Endothelial cell (in vitro differentiated cells): Measurements from ENCODE around the gene ANKRD27. TPM values are rescaled to one million over a fixed set of nuclear protein-coding genes. Genes with fewer than 3 reads are reported as not detected.
A peak's percentile ranks its signal among the peaks of the same experiment; 100 is the strongest.

Experiments
- DNase-seq: peaks from one replicate; pipeline ENCODE4 v3.0.0; 2021; ENCODE audit warnings: low spot score
- H3K27ac Mint-ChIP-seq: one replicate; pipeline ENCODE4 v1.8.0; 2021; ENCODE audit warnings: mixed read lengths, inconsistent platforms; ENCODE audit not compliant: unreplicated experiment
- H3K27me3 Mint-ChIP-seq: one replicate; pipeline ENCODE4 v1.8.0; 2021; ENCODE audit warnings: mild to moderate bottlenecking, moderate library complexity, mixed read lengths, inconsistent platforms; ENCODE audit not compliant: unreplicated experiment
- H3K36me3 Mint-ChIP-seq: one replicate; pipeline ENCODE4 v1.8.0; 2021; ENCODE audit warnings: mild to moderate bottlenecking, low read depth, mixed read lengths, inconsistent platforms; ENCODE audit not compliant: unreplicated experiment
- H3K4me1 Mint-ChIP-seq: one replicate; pipeline ENCODE4 v1.8.0; 2021; ENCODE audit warnings: mild to moderate bottlenecking, mixed read lengths, inconsistent platforms; ENCODE audit not compliant: unreplicated experiment
- H3K4me3 Mint-ChIP-seq: one replicate; pipeline ENCODE4 v1.8.0; 2021; ENCODE audit warnings: mild to moderate bottlenecking, mixed read lengths, inconsistent platforms; ENCODE audit not compliant: unreplicated experiment
- H3K9me3 Mint-ChIP-seq: one replicate; pipeline ENCODE4 v1.8.0; 2021; ENCODE audit warnings: mixed read lengths, inconsistent platforms; ENCODE audit not compliant: unreplicated experiment
- CTCF ChIP-seq: fragments of 200-600 bp; sonication (generic); IDR thresholded peaks from one replicate; pipeline ENCODE4 v1.5.0; 2021; ENCODE audit warnings: antibody characterized with exemption; ENCODE audit not compliant: unreplicated experiment
- total RNA-seq: library from RNA; stranded (reverse); fragmentation: NEBNext Ultra II Directional; extraction: Animal tissue kit (Norgen Biotek cat#: 25700); gene quantifications from one replicate; pipeline ENCODE4 v1.2.1, GENCODE V29; 2021; ENCODE audit not compliant: unreplicated experiment

ANKRD27 gene
- total RNA-seq, 1 donor from 2014 or later: 20.8 TPM

GRCh38 chr19:32676186-32676894, 1.4 kb upstream of the ANKRD27 start:
- DNase-seq: peak; percentile 20
- H3K27ac Mint-ChIP-seq: no peak overlapping the region
- H3K36me3 Mint-ChIP-seq: no peaks in the 10 kb centered on the region
- H3K4me3 Mint-ChIP-seq: no peak overlapping the region
- TF ChIP-seq CTCF: no peak
- H3K27me3 Mint-ChIP-seq: peaks cover 16% of the 10 kb centered on the region
- H3K4me1 Mint-ChIP-seq: peaks cover 15% of the 10 kb centered on the region
- H3K9me3 Mint-ChIP-seq: no peaks in the 10 kb centered on the region

- H3K4me1 Mint-ChIP-seq: peaks cover 15% of the 10 kb centered on the region
- peaks cover 16% of the 10 kb centered on the region for H3K27me3 Mint-ChIP-seq
- H3K27ac Mint-ChIP-seq: no peak within 1 kb of the TSS
- TF ChIP-seq CTCF: no peak
- peak; percentile 57 for DNase-seq
- no peaks in the 10 kb centered on the region for H3K9me3 Mint-ChIP-seq
- H3K4me3 Mint-ChIP-seq: peak within 1 kb of the TSS; percentile 86
- H3K36me3 Mint-ChIP-seq: no peaks in the 10 kb centered on the region
Observed at GRCh38 chr19:32675720-32676185, 773 bp upstream of the ANKRD27 start, which contains the start of gene RGS9BP. Gene RGS9BP (plus strand): TSS chr19:32675848. CDS start chr19:32676264, 416 bp downstream.

DNA sequence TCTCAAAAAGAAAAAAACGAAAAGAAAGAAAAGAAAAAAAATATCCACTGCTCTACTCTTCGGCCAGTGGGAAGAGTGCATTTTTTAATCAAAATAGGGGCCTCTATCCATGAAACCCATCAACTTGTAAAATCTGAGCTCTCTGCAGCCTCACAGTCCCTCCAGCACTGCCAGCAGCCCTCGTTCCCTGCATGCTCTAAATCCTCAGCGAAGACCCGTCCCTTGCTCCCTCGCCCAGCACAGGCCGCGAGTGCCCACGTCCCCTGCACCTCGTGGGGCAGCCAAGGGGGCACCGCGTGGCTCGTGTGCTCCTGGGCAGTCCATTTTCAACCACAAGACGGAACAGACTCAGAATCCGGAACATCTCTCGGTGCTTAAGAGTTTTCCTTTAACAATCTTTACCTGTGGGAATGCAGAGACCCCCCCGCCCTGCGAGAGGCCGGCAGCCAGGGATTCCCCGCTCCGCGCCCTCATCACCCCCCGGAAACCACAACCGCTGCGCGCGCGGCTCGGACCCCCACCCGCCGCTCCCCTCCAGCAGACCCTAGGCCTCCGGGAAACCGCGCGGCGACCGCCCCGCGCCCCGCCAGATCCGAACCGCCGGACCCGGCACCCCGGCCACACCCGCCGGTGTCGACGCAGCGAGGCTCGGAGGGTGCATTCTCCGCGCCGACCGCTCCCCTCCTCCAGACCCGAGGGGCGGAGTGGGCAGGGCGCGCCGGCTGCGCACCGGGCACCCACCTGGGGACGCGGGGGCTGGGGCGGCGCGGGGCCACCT, 638 bp downstream of the ANKRD27 start:
- peak; percentile 7 for DNase-seq
- no peaks in the 10 kb centered on the region for H3K9me3 Mint-ChIP-seq
- peak overlapping the region; percentile 98 for H3K4me3 Mint-ChIP-seq
- H3K36me3 Mint-ChIP-seq: no peaks in the 10 kb centered on the region
- TF ChIP-seq CTCF: no peak
- H3K4me1 Mint-ChIP-seq: peaks cover 15% of the 10 kb centered on the region
- no peak overlapping the region for H3K27ac Mint-ChIP-seq
- H3K27me3 Mint-ChIP-seq: peaks cover 19% of the 10 kb centered on the region

DNA sequence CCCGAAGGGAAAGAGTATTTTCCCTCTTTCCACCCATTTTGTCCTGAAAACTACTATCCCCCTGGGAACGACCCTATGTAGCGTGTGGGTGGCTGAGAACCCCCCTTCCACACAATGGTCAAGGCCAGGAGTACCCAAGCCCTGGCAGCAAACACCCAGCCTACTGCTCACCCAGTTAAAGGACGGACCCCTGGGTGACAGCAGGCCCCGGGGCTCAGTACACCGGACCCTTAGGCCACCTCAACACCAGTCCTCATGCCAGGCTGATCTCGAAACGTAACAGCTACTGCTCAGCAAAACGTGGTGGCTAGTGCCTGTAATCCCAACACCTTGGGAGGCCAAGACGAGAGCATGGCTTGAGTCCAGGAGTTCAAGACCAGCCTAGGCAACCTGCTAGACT, 1.4 kb downstream of the ANKRD27 start:
- peaks cover 15% of the 10 kb centered on the region for H3K4me1 Mint-ChIP-seq
- no peak for TF ChIP-seq CTCF
- H3K27me3 Mint-ChIP-seq: peaks cover 19% of the 10 kb centered on the region
- H3K9me3 Mint-ChIP-seq: no peaks in the 10 kb centered on the region
- no peak overlapping the region for H3K27ac Mint-ChIP-seq
- DNase-seq: no peak
- H3K4me3 Mint-ChIP-seq: peak overlapping the region; percentile 3
- H3K36me3 Mint-ChIP-seq: no peaks in the 10 kb centered on the region

DNA sequence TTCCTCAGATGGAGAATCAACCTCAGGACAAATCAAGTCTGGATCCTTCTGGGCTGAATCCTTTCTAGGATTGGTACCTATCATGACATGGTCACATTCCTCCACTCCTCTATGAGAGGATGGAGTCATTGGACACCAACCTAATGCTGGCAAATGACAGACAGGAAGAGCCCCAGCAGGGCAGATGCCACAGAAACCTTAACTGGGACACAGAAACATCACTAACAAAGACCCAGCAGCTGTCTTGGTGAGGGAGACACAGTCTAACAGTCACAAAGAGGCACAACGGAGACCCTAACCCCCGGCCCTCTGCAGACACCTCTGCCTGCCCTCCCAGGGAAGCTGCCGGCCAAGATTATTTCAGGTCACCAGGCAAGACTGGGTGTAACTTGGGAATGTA, 2.1 kb downstream of the ANKRD27 start:
- DNase-seq: no peak
- H3K4me3 Mint-ChIP-seq: no peak overlapping the region
- H3K4me1 Mint-ChIP-seq: peaks cover 15% of the 10 kb centered on the region
- H3K9me3 Mint-ChIP-seq: no peaks in the 10 kb centered on the region
- no peak for TF ChIP-seq CTCF
- no peaks in the 10 kb centered on the region for H3K36me3 Mint-ChIP-seq
- H3K27me3 Mint-ChIP-seq: peaks cover 19% of the 10 kb centered on the region
- no peak overlapping the region for H3K27ac Mint-ChIP-seq
